Right lobe of liver (tissue), 6 donors: Measurements from ENCODE around the gene CLEC16A. TPM values are rescaled to one million over a fixed set of nuclear protein-coding genes. Genes with fewer than 3 reads are reported as not detected.

Source experiments
- ATAC-seq, 4 donors: fragments of 200-7000 bp; cut with Tn5 transposase; one replicate each; pipeline ENCODE4 v1.9.1; 2020; ENCODE audit warnings: mild to moderate bottlenecking in 4 of 4, moderate library complexity in 4 of 4
- DNase-seq, 3 donors: peaks; one replicate each; pipeline ENCODE4 v3.0.0-alpha.2; 2020
- H3K27ac ChIP-seq, 3 donors: fragments of 200-600 bp; one replicate each; pipeline ENCODE4 v1.8.0; 2022
- H3K27me3 ChIP-seq, 2 donors: fragments of 200-600 bp; one replicate each; pipeline ENCODE4 v1.8.0; 2022
- H3K36me3 ChIP-seq, 4 donors: fragments of 200-600 bp; sonication (generic) in 1 of 4; one replicate each; pipeline versions ENCODE4 v1.5.1 to v1.8.0; 2017 to 2022; ENCODE audit warnings: control low read depth in 1 of 4
- H3K4me1 ChIP-seq, 4 donors: fragments of 200-600 bp; sonication (generic) in 1 of 4; one replicate each; pipeline versions ENCODE4 v1.5.1 to v1.8.0; 2017 to 2022; ENCODE audit warnings: control low read depth in 1 of 4
- H3K4me3 ChIP-seq, 3 donors: fragments of 200-600 bp; one replicate each; pipeline ENCODE4 v1.8.0; 2022
- H3K9me3 ChIP-seq, 4 donors: fragments of 200-600 bp; sonication (generic) in 1 of 4; one replicate each; pipeline versions ENCODE4 v1.5.1 to v1.8.0; 2017 to 2022; ENCODE audit warnings: control low read depth in 1 of 4
- CTCF ChIP-seq, 4 donors: fragments of 200-600 bp in 3 of 4; fragments of 450-650 bp in 1 of 4; IDR thresholded peaks; one replicate each; pipeline versions ENCODE4 v1.5.1 to v1.8.0; 2016 to 2022; ENCODE audit warnings: antibody characterized with exemption in 4 of 4, mild to moderate bottlenecking in 2 of 4
- POLR2A ChIP-seq: fragments of 450-650 bp; IDR thresholded peaks from one replicate; pipeline ENCODE4 v1.6.1; 2017; ENCODE audit warnings: antibody characterized with exemption, mild to moderate bottlenecking
- WGBS: methylation state at CpG from one replicate; pipeline ENCODE4 v1.1.6; 2018; ENCODE audit warnings: low coverage, low lambda C conversion rate; ENCODE audit not compliant: insufficient coverage; ENCODE audit errors: missing lambda C conversion rate; 5-methylcytosine and 5-hydroxymethylcytosine counted together
- intact Hi-C, 2 donors: fragments of 100-400 bp; cut with DNase I; formaldehyde crosslinking; loops; one replicate each; pipeline versions ENCODE4 v1.11.2 to v1.14.1; 2022
- total RNA-seq, 6 experiments: library from RNA; depleted of rRNA in 2 of 6; stranded (reverse); fragments of >200 nt in 2 of 6; fragmentation: NEBNext Ultra II Directional in 3 of 6; extraction: Animal tissue kit (Norgen Biotek cat#: 25700) in 3 of 6; gene quantifications; one replicate each; pipeline versions ENCODE4 v1.1.0 to v1.2.4, GENCODE V29; 2016 to 2023
- donor health status: DM: no; HTN: yes; CAD: no.
- donor health status: DM: no; HTN: no; CAD: no.
- donor health status: DM: no; HTN: no; CAD: no.
- donor health status: DM: no; HTN: yes; CAD: no.
- donor health status: DM: no; HTN: yes; CAD: no.

The CLEC16A gene
- total RNA-seq, 6 experiments from 2014 or later, result 15.2 to 25.9 (median 19.8) TPM

GRCh38 chr16:11141409-11142260 is 197.3 kb downstream of the CLEC16A start:
- no peak overlapping the region for H3K27ac ChIP-seq
- H3K27me3 ChIP-seq, result no peaks in the 10 kb centered on the region
- peaks cover 0 to 2% (median 0%) of the 10 kb centered on the region in 4 donors for H3K36me3 ChIP-seq
- TF ChIP-seq CTCF (IDR thresholded peaks at IDR 0.05), result no peak
- TF ChIP-seq POLR2A, result no peak
- 97% methylated on average over 5 of the region's 26 CpGs for WGBS
- peaks cover 0 to 20% (median 10%) of the 10 kb centered on the region in 4 donors for H3K4me1 ChIP-seq
- intact Hi-C loops, result no loop called here
- H3K4me3 ChIP-seq, result no peak overlapping the region
- DNase-seq (no peak), ATAC-seq (no peak)
- no peaks in the 10 kb centered on the region for H3K9me3 ChIP-seq

GRCh38 chr16:11142261-11142630 is 197.9 kb downstream of the CLEC16A start:
- Histone ChIP-seq H3K27ac (no peak overlapping the region), H3K4me1 (peaks cover 0 to 26% (median 10%) of the 10 kb centered on the region in 4 donors), H3K36me3 (no peaks in the 10 kb centered on the region), H3K9me3 (no peaks in the 10 kb centered on the region), H3K27me3 (no peaks in the 10 kb centered on the region), H3K4me3 (no peak overlapping the region)
- intact Hi-C loops, result no loop called here
- no CpG with 5 or more reads among the region's 7 CpGs for WGBS
- TF ChIP-seq POLR2A, result no peak
- no peak for TF ChIP-seq CTCF (IDR thresholded peaks at IDR 0.05)
- DNase-seq (no peak), ATAC-seq (no peak)

- Histone ChIP-seq H3K9me3 (no peaks in the 10 kb centered on the region), H3K4me3 (no peak overlapping the region), H3K36me3 (no peaks in the 10 kb centered on the region), H3K4me1 (peaks cover 0 to 34% (median 10%) of the 10 kb centered on the region in 4 donors), H3K27ac (no peak overlapping the region), H3K27me3 (no peaks in the 10 kb centered on the region)
- no peak for DNase-seq
- 91% methylated on average over 5 of the region's 7 CpGs for WGBS
- TF ChIP-seq POLR2A (no peak), CTCF (IDR thresholded peaks at IDR 0.05) (no peak)
- intact Hi-C loops, result no loop called here
- ATAC-seq, result no peak
Observed at GRCh38 chr16:11142951-11143350, 198.6 kb downstream of the CLEC16A start.

- ATAC-seq, result no peak
- TF ChIP-seq POLR2A (no peak), CTCF (IDR thresholded peaks at IDR 0.05) (no peak)
- intact Hi-C loops, result no loop called here
- no peak overlapping the region for H3K27ac ChIP-seq
- no peaks in the 10 kb centered on the region for H3K9me3 ChIP-seq
- H3K36me3 ChIP-seq, result no peaks in the 10 kb centered on the region
- H3K4me3 ChIP-seq, result no peak overlapping the region
- no peak for DNase-seq
- no peaks in the 10 kb centered on the region for H3K27me3 ChIP-seq
- peaks cover 0 to 35% (median 8%) of the 10 kb centered on the region in 4 donors for H3K4me1 ChIP-seq
- 96% methylated on average over 4 of the region's 6 CpGs for WGBS
Observed at GRCh38 chr16:11143372-11144035, 199.1 kb downstream of the CLEC16A start.
